Duodenal mucosa (tissue), 2 donors: Measurements from ENCODE around the gene FAM83E.

Experiments
- H3K27ac ChIP-seq: one replicate; pipeline ENCODE4 v1.7.0; 2013; ENCODE audit warnings: low read depth, low read length
- H3K27me3 ChIP-seq, 2 donors: one replicate each; pipeline ENCODE4 v1.7.0; 2013; ENCODE audit warnings: low read length in 2 of 2, control low read depth in 1 of 2; ENCODE audit not compliant: insufficient read depth in 2 of 2, control insufficient read depth in 1 of 2
- H3K36me3 ChIP-seq, 2 donors: one replicate each; pipeline ENCODE4 v1.7.0; 2013; ENCODE audit warnings: low read length in 2 of 2, control low read depth in 1 of 2; ENCODE audit not compliant: insufficient read depth in 2 of 2, control insufficient read depth in 1 of 2
- H3K4me1 ChIP-seq, 2 donors: one replicate each; pipeline ENCODE4 v1.7.0; 2013; ENCODE audit warnings: low read length in 2 of 2, control low read depth in 1 of 2; ENCODE audit not compliant: insufficient read depth in 2 of 2, control insufficient read depth in 1 of 2
- H3K4me3 ChIP-seq, 2 donors: one replicate each; pipeline ENCODE4 v1.7.0; 2013; ENCODE audit warnings: low read length in 2 of 2, low read depth in 1 of 2
- H3K9ac ChIP-seq, 2 donors: one replicate each; pipeline ENCODE4 v1.7.0; 2013; ENCODE audit warnings: low read length in 2 of 2, low read depth in 1 of 2
- H3K9me3 ChIP-seq, 2 donors: one replicate each; pipeline ENCODE4 v1.7.0; 2013; ENCODE audit warnings: low read length in 2 of 2, control low read depth in 1 of 2; ENCODE audit not compliant: control insufficient read depth in 1 of 2

The FAM83E gene

DNA sequence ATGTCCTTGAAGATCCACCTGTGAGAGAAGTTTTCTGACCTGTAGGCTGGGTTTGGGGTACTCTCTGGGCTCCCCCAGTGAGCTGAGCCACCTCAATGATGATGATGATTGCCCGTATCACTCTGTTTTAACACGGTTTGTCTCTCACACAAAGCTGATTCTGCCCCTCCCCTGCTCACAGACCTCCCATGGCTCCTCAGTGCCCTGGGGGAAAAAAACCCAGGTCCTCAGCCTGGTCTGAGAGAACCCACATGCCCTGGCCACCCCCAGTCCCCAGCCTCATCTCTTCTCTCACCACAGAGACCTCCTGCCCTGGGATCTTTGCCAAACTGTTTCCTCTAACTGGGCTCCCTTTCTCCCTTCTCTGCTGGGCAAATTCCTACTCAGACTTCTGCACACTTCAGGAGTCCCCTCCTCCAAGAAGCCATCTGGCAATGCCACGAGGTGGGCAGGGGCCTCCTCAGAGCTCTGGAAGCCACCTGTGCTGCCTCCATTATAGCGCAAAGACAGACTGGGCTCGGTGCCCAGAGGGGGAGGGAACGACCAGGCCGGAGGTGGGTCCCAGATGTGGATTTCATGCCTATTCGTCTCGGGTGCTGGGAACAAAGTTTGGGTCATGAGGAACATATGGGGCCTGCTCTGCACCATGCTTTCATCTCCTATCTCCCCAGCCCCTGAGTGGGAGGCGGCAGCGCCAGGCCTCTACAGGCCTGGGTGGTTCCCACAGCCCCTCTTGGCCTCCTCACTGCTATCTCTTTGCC is 39.6 kb upstream of the FAM83E start:
- H3K36me3 ChIP-seq = no peaks in the 10 kb centered on the region
- H3K27me3 ChIP-seq = no peaks in the 10 kb centered on the region
- no peak overlapping the region for H3K27ac ChIP-seq
- no peak overlapping the region for H3K4me3 ChIP-seq
- no peaks in the 10 kb centered on the region for H3K4me1 ChIP-seq
- H3K9me3 ChIP-seq = no peaks in the 10 kb centered on the region
- no peak overlapping the region for H3K9ac ChIP-seq

DNA sequence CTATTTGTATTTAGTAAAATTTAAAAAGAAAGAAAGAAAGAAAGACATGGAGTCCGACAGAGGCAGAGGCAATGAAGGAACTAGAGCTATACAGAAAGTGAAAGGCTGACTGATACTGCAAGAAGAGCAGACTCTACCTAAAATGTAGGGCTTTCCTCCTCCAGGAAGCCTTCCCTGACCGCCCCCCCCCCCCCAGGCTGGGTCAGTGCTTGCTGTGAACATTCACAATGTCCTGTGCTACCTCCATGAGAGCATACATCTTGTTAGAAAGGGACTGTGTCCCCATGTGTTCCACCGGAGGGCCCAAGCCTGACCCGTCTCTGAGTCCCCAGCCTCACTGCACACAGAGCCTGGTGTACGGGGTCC is 36.8 kb upstream of the FAM83E start:
- Histone ChIP-seq H3K4me3 (no peak overlapping the region), H3K36me3 (no peaks in the 10 kb centered on the region), H3K9me3 (no peaks in the 10 kb centered on the region), H3K9ac (no peak overlapping the region), H3K4me1 (no peaks in the 10 kb centered on the region), H3K27me3 (no peaks in the 10 kb centered on the region), H3K27ac (no peak overlapping the region)

DNA sequence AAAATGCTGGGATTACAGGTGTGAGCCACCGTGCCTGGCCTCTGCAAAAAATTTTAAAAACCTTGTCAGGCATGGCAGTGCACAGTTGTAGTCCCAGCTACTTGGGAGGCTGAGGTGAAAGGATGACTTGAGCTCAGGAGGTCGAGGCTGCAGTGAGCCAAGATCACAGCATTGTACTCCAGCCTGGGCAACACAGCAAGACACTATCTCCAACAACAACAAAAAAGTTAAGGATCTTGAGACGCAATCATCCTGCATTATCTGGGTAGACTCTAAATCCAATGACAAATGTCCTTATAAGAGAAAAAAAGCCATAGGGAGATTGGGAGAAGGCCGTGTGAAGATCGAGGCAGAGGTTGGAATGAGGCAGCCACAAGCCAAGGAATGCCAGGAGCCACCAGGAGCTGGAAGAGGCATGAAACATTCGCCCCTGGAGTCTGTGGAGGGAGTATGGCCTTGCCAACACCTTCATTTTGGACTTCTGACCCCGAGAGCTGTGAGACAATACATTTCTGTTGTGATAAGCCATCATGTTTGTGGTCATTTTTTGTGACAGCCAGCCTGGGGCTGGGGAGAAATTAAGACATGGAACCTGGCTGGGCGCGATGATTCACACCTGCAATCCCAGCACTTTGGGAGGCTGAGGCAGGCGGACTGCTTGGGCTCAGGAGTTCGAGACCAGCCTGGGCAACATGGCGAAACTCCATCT is 36.3 kb upstream of the FAM83E start:
- Histone ChIP-seq H3K27me3 (no peaks in the 10 kb centered on the region), H3K9ac (no peak overlapping the region), H3K9me3 (no peaks in the 10 kb centered on the region)

DNA sequence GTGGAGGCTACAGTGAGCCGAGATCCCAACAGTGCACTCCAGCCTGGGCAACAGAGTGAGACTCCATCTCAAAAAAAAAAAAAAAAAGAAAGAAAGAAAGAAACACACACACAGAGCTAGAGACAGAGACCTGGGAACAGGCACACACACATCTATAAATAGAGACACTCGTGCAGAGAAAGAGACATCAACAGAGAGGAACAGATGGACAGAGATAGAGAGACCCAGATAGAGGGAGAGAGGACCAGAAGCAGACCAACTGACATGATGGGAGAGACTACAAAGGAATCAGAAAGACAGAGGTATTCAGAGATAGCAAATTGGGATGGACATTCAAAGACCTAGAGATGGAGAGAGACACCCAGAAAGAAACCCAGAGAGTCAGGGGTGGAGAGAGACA is 33.3 kb upstream of the FAM83E start:
- H3K9ac ChIP-seq = no peak overlapping the region
- no peak overlapping the region for H3K27ac ChIP-seq
- no peaks in the 10 kb centered on the region for H3K36me3 ChIP-seq
- no peaks in the 10 kb centered on the region for H3K27me3 ChIP-seq
- no peaks in the 10 kb centered on the region for H3K9me3 ChIP-seq
- no peak overlapping the region for H3K4me3 ChIP-seq
- peaks cover 17 to 18% of the 10 kb centered on the region in 2 donors for H3K4me1 ChIP-seq

More for the DNA sequence above, 36.3 kb upstream of the FAM83E start:
- Histone ChIP-seq H3K4me1 (peaks cover under 1% of the 10 kb centered on the region in 2 donors), H3K36me3 (no peaks in the 10 kb centered on the region), H3K27ac (no peak overlapping the region), H3K4me3 (no peak overlapping the region)

DNA sequence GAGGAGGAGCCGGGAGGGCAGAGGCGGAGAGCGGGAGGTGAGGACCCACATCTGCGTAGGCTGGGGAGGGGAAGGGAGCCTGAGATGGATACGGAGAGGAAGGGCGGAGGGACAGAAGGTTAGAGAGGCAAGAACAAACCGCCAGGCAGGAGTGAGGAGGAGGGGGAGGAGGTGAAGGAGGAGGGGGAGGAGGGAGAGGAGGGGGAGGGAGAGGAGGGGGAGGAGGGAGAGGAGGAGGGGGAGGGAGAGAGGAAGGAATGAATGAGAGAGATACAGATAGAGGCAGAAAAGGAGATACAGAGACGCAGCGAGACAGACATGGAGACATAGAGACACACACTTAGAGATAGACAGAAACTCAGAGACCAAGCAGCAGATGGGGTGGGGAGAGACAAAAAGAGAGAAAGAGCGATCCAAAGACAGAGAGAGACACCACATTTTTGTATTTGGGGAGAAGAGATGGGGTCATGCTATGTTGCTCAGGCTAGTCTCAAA is 31.9 kb upstream of the FAM83E start:
- no peak overlapping the region for H3K9ac ChIP-seq
- H3K36me3 ChIP-seq = no peaks in the 10 kb centered on the region
- H3K4me3 ChIP-seq = peak overlapping the region in 1 of 2 donors; percentile 74
- H3K27me3 ChIP-seq = no peaks in the 10 kb centered on the region
- peaks cover 17 to 18% of the 10 kb centered on the region in 2 donors for H3K4me1 ChIP-seq
- no peak overlapping the region for H3K27ac ChIP-seq
- H3K9me3 ChIP-seq = no peaks in the 10 kb centered on the region

DNA sequence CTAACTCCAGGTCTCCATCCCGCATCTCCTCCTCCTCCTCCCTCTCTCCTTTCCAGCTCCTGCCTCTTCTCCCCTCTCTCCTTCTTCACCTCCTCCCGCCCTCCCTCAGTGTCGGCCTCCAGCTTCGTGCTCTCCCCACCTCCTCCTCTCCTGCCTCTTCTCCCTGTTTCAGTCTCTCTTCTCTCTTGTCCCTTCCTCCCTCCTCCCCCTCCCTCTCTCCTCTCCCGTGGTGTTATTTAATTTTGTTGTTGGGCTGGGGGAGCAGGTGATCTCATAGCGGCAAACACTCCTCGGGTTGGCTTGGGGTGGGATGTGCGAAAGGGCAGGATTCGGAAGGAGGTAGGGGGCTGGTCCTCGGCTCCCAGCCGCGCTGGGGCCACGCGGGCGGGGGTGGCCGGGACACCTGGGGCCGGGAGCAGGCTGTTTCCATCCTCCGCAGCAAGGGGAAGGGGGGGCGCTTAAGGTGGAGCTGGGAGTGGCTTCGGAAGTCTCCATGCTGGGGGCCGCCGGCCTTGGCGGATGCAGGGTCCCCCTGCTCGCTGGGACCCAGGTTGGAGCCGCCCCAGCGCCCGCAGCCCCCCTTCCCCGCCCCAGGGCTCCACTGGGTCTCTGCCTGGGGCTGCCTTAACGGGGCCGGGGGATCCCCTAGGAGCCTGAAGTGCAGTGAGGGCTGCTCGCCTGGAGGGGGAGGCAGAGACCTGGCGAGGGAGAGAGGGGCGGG is 31.3 kb upstream of the FAM83E start, which contains the start of gene CA11:
CA11 (minus strand) TSS at position 187 of the 721 bp plus-strand sequence. CDS start 555 bp downstream, outside the sequence.
- H3K4me1 ChIP-seq = peaks cover 18 to 19% of the 10 kb centered on the region in 2 donors
- peak within 1 kb of the TSS; percentile 48 to 56 for H3K9ac ChIP-seq
- peak within 1 kb of the TSS; percentile 62 for H3K27ac ChIP-seq
- no peaks in the 10 kb centered on the region for H3K27me3 ChIP-seq
- H3K4me3 ChIP-seq = peak within 1 kb of the TSS; percentile 67 to 74
- no peaks in the 10 kb centered on the region for H3K9me3 ChIP-seq
- no peaks in the 10 kb centered on the region for H3K36me3 ChIP-seq

DNA sequence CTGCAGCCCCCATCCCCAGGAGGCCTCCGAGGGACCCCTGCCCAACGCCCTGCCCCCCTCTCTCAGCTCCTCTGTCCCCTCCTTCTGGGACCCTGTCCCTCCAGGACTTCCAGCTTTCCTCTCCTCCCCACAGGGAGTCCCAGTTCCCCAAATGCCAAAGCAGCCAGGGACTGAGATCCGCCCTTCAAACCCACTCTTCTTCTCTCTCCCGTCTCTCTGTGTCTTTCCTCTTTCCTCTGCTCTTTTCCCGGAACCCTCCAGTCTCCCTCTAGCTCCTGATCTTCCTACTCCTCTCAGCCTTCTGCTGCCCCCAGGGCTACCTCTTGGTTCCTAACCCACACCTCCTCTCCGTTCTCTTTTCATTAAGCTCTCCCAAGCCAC is 30.7 kb upstream of the FAM83E start:
- Histone ChIP-seq H3K9ac (peak overlapping the region; percentile 48 to 56), H3K4me3 (peak overlapping the region; percentile 67 to 74), H3K4me1 (peaks cover 18 to 20% of the 10 kb centered on the region in 2 donors), H3K36me3 (no peaks in the 10 kb centered on the region), H3K9me3 (no peaks in the 10 kb centered on the region), H3K27ac (peak overlapping the region; percentile 62), H3K27me3 (no peaks in the 10 kb centered on the region)

DNA sequence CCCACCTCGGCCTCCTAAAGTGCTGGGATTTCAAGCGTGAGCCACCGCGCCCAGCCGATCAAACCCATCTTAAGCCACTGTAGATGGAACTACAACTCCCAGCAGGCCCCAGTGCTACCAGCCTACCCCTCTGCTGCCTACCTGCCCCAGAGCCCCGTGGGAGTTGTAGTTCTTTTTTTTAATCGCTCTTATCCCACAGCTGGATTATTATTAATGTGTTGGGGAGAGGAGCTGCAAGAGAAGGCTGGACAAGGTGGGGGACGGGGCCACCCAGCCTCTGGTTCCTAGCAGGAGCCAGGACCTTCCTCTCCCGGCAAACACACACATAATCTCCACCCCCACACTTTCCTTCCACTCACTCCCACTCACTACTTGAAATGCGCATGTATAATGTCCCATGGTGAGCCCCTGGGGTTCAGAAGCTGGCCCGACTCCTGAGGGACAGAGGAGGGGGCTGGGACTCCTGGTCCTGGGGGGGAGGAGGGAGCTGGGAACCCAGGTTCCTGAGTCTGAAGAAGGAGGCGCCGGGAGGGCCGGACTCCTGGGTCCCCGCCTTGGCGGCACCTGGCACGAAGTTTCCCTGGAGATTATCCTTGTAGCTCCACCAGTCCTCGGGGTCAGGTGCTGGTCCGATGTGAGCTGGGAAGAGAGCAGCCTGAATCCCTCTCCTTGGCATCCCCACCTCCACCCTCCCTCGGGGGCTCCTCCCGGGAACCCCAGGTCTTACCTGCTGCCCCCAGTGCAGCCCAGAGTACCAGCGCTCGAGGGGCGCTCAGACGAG is 30.2 kb upstream of the FAM83E start:
- no peaks in the 10 kb centered on the region for H3K36me3 ChIP-seq
- peak overlapping the region; percentile 67 to 74 for H3K4me3 ChIP-seq
- no peaks in the 10 kb centered on the region for H3K27me3 ChIP-seq
- H3K27ac ChIP-seq = no peak overlapping the region
- peak overlapping the region; percentile 48 to 56 for H3K9ac ChIP-seq
- peaks cover 18 to 20% of the 10 kb centered on the region in 2 donors for H3K4me1 ChIP-seq
- no peaks in the 10 kb centered on the region for H3K9me3 ChIP-seq

DNA sequence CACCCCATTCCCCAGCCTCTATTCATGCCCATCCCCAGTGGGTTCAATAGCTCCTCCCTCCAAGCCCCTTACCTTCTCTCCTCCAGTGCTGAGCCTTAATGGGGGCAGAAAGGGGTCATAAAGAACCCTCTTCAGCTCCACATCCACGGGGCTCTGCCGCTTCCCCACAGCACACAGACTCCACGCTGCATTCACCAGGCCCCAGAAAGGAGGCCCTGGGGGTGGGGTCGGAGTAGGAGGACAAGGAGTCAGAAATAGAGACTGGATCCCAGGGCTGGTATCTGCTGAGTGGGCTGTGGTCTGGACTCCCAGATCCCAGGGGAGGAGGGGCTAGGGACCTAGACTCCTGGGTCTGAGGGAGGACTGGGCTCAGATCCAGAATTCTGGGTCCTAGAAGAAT is 29.5 kb upstream of the FAM83E start:
- Histone ChIP-seq H3K4me3 (peak overlapping the region in 1 of 2 donors; percentile 8), H3K27me3 (no peaks in the 10 kb centered on the region), H3K36me3 (no peaks in the 10 kb centered on the region), H3K27ac (no peak overlapping the region), H3K9me3 (no peaks in the 10 kb centered on the region), H3K4me1 (peaks cover 21 to 27% of the 10 kb centered on the region in 2 donors), H3K9ac (no peak overlapping the region)
